SK-N-SH (cell line): ENCODE measurements around the gene FAM3B. TPM values are rescaled to one million over a fixed set of nuclear protein-coding genes. Genes with fewer than 3 reads are reported as not detected.

Experiments
- CTCF ChIA-PET: fragments of 300-600, 350-600 bp; formaldehyde crosslinking; extraction: SDS; loops from one replicate; lab custom pipeline; 2021; lab: Yijun Ruan, JAX
- POLR2A ChIA-PET: fragments of 350-600 bp; sonication (Branson Sonifier 250); formaldehyde crosslinking; extraction: SDS; loops from one replicate; lab custom pipeline; 2020; ENCODE audit warnings: antibody characterized with exemption, inconsistent platforms; lab: Yijun Ruan, JAX
- DNase-seq: peaks from one replicate; pipeline ENCODE4 v3.0.0; 2012
- H2AFZ ChIP-seq: fragments of 200-600 bp; sonication (generic); 2 replicates; pipeline ENCODE4 v1.8.1; 2016; ENCODE audit warnings: antibody characterized with exemption, mild to moderate bottlenecking, low read depth
- H3F3A ChIP-seq: fragments of 200-600 bp; sonication (generic); replicated peaks from 2 replicates; pipeline ENCODE3; 2016; ENCODE audit warnings: antibody characterized with exemption, mild to moderate bottlenecking; ENCODE audit not compliant: insufficient read depth
- H3K27ac ChIP-seq, 2 experiments: fragments of 200-500 bp in 1 of 2; fragments of 200-600 bp in 1 of 2; sonication (Bioruptor generic) in 1 of 2; sonication (generic), shearing (Covaris generic) in 1 of 2; 2 replicates each; pipeline versions ENCODE4 v1.5.1 to v1.6.1; 2014 to 2016; ENCODE audit warnings: low read depth in 2 of 2, inconsistent platforms in 1 of 2, low read length in 1 of 2, mild to moderate bottlenecking in 1 of 2, mixed read lengths in 1 of 2
- H3K27me3 ChIP-seq: fragments of 200-600 bp; sonication (generic), shearing (Covaris generic); 2 replicates; pipeline ENCODE4 v1.6.1; 2016; ENCODE audit warnings: mixed run types; ENCODE audit not compliant: insufficient read depth
- H3K36me3 ChIP-seq, 2 experiments: fragments of 200-500 bp in 1 of 2; fragments of 200-600 bp in 1 of 2; sonication (Bioruptor generic) in 1 of 2; sonication (generic) in 1 of 2; replicated peaks in 1 of 2; 2 replicates each; pipeline versions ENCODE3 to v1.5.1; 2014 to 2016; ENCODE audit warnings: low read length in 1 of 2, mild to moderate bottlenecking in 1 of 2; ENCODE audit not compliant: insufficient read depth in 2 of 2, control insufficient read depth in 1 of 2
- H3K4me1 ChIP-seq, 2 experiments: fragments of 200-500 bp in 1 of 2; fragments of 200-600 bp in 1 of 2; sonication (Bioruptor generic) in 1 of 2; sonication (generic), shearing (Covaris generic) in 1 of 2; 2 replicates each; pipeline versions ENCODE4 v1.5.1 to v1.6.1; 2014 to 2016; ENCODE audit warnings: low read depth in 1 of 2, low read length in 1 of 2, mixed run types in 1 of 2; ENCODE audit not compliant: insufficient read depth in 2 of 2, control insufficient read depth in 1 of 2
- H3K4me2 ChIP-seq: fragments of 200-600 bp; sonication (generic), shearing (Covaris generic); 2 replicates; pipeline ENCODE4 v1.6.1; 2017; ENCODE audit warnings: mixed run types
- H3K4me3 ChIP-seq, 2 experiments: fragments of 200-500 bp in 1 of 2; fragments of 200-600 bp in 1 of 2; sonication (Bioruptor generic) in 1 of 2; sonication (generic), shearing (Covaris generic) in 1 of 2; 2 replicates each; pipeline versions ENCODE4 v1.5.1 to v1.8.1; 2014 to 2016; ENCODE audit warnings: low read depth in 2 of 2, inconsistent platforms in 1 of 2, low read length in 1 of 2, mild to moderate bottlenecking in 1 of 2, mixed read lengths in 1 of 2, moderate library complexity in 1 of 2
- H3K79me2 ChIP-seq: fragments of 200-600 bp; sonication (generic); 2 replicates; pipeline ENCODE4 v1.8.1; 2017; ENCODE audit warnings: mild to moderate bottlenecking; ENCODE audit not compliant: insufficient read depth
- H3K9ac ChIP-seq: fragments of 200-600 bp; sonication (generic); 2 replicates; pipeline ENCODE4 v1.6.1; 2017; ENCODE audit warnings: mixed run types
- H3K9me2 ChIP-seq: fragments of 200-600 bp; sonication (generic); 2 replicates; pipeline ENCODE4 v1.6.1; 2017; ENCODE audit warnings: mixed run types
- H3K9me3 ChIP-seq: fragments of 200-600 bp; sonication (generic); 2 replicates; pipeline ENCODE4 v1.6.1; 2017; ENCODE audit warnings: mixed run types, mild to moderate bottlenecking, moderate library complexity
- H4K20me1 ChIP-seq: fragments of 200-600 bp; sonication (generic); 2 replicates; pipeline ENCODE4 v1.6.1; 2017; ENCODE audit warnings: mild to moderate bottlenecking, mixed run types; ENCODE audit not compliant: insufficient read depth
- CTCF ChIP-seq: fragments of 200-600 bp; sonication (generic); IDR thresholded peaks from 2 replicates; pipeline ENCODE4 v1.6.1; 2017; ENCODE audit warnings: antibody characterized with exemption, mild to moderate bottlenecking, moderate library complexity
- FOSL2 ChIP-seq: IDR thresholded peaks from 2 replicates; pipeline ENCODE4 v1.4.0; 2012; ENCODE audit warnings: low read depth, mild to moderate bottlenecking, moderate library complexity, borderline replicate concordance
- MAX ChIP-seq: IDR thresholded peaks from 2 replicates; pipeline ENCODE4 v1.4.0; 2012; ENCODE audit warnings: low read depth
- MEF2A ChIP-seq: IDR thresholded peaks from 2 replicates; pipeline ENCODE4 v1.4.0; 2012; ENCODE audit warnings: low read depth, borderline replicate concordance
- POLR2AphosphoS5 ChIP-seq: IDR thresholded peaks from 2 replicates; pipeline ENCODE4 v1.6.1; 2012; ENCODE audit warnings: low read depth, low read length
- RAD21 ChIP-seq: IDR thresholded peaks from 2 replicates; pipeline ENCODE4 v1.6.1; 2012; ENCODE audit warnings: mild to moderate bottlenecking, low read length
- RCOR1 ChIP-seq: fragments of 150-350 bp; IDR thresholded peaks from 2 replicates; pipeline ENCODE4 v1.6.1; 2017; ENCODE audit warnings: antibody characterized with exemption, low read length
- REST ChIP-seq: IDR thresholded peaks from 2 replicates; pipeline ENCODE4 v1.6.1; 2012; ENCODE audit warnings: mild to moderate bottlenecking, low read depth, low read length, moderate library complexity
- TEAD4 ChIP-seq: IDR thresholded peaks from 2 replicates; pipeline ENCODE4 v1.4.0; 2012; ENCODE audit warnings: mild to moderate bottlenecking, borderline replicate concordance; ENCODE audit not compliant: insufficient read depth
- USF2 ChIP-seq: fragments of 150-350 bp; IDR thresholded peaks from 2 replicates; pipeline ENCODE4 v1.6.1; 2017; ENCODE audit warnings: antibody characterized with exemption, low read length, low read depth, borderline replicate concordance
- YY1 ChIP-seq: IDR thresholded peaks from 2 replicates; pipeline ENCODE4 v1.4.0; 2012; ENCODE audit warnings: low read depth, mild to moderate bottlenecking
- WGBS: methylation state at CpG from one replicate; pipeline ENCODE4 v1.1.6; 2017; ENCODE audit warnings: low lambda C conversion rate; 5-methylcytosine and 5-hydroxymethylcytosine counted together
- polyA plus RNA-seq, 3 experiments: library from polyadenylated mRNA; depleted of rRNA; stranded (reverse); fragments of >200 nt; gene quantifications; 2 replicates each; pipeline ENCODE4 v1.2.3, GENCODE V29; 2012

The FAM3B gene
- polyA plus RNA-seq, 1 of the 3 experiments (the other 2 are of a cell fraction) = not detected

GRCh38 chr21:41363370-41364270 is 47.0 kb downstream of the FAM3B start:
- Histone ChIP-seq H3K36me3 (no peaks in the 10 kb centered on the region), H3K9ac (no peak overlapping the region), H3K9me3 (no peaks in the 10 kb centered on the region), H3K79me2 (no peaks in the 10 kb centered on the region), H3K27me3 (no peaks in the 10 kb centered on the region), H3K4me1 (no peaks in the 10 kb centered on the region), H3K4me3 (no peak overlapping the region), H3K9me2 (no peaks in the 10 kb centered on the region), H4K20me1 (no peaks in the 10 kb centered on the region), H2AFZ (no peak overlapping the region), H3K27ac (no peak overlapping the region), H3K4me2 (no peak overlapping the region), H3F3A (no peaks in the 10 kb centered on the region)
- WGBS = 70% methylated on average over 13 of the region's 18 CpGs
- POLR2A ChIA-PET = no interaction called here
- TF ChIP-seq POLR2AphosphoS5 (no peak), RCOR1 (no peak), RAD21 (no peak), USF2 (no peak), YY1 (no peak), TEAD4 (no peak), FOSL2 (no peak), MAX (no peak), CTCF (no peak), MEF2A (no peak), REST (no peak)
- CTCF ChIA-PET = no interaction called here
- no peak for DNase-seq
